Ecto neural progenitor cell (in vitro differentiated cells): ENCODE measurements around the gene BCCIP.

Source experiments
- DNase-seq: peaks from one replicate; pipeline ENCODE4 v3.0.0-alpha.2; 2018; ENCODE audit warnings: low spot score

The BCCIP gene

DNA sequence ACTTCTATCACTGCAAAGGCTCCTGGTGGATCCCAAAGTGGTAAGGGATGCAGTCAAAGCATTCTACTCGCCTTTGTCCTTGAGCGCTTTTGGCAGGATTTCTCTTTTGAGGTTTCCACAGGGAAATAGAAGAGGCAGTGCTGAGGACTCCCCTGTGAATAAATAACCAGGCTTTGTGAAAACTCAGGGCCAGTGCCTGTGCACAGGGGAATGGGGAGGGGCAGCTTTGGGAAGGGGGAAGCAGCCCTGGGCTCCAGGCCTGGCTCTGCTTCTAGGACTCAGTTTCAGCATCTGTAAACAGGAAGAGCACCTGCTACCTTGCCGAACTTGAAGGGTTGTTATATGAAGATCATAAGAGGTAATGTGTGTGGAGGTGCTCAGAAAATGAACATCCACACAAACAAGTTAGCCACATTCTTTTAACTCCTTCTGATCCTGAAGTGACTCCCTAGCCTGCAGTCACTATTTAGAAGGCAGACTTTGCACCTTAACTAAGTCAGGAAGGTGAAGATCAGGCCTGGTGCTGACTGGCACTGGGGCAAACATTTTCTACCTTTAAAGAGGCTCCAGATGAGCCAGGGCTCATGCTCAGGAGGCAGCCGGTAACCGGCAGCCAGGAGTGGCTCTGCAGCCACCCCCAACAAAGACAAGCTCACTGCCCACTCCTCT, 25.2 kb upstream of the BCCIP start:
- no peak for DNase-seq

- no peak for DNase-seq
Observed at GRCh38 chr10:125799451-125800182, 23.7 kb upstream of the BCCIP start.

- DNase-seq: no peak
Observed at GRCh38 chr10:125801574-125801973, 21.8 kb upstream of the BCCIP start.

- no peak for DNase-seq
Observed at GRCh38 chr10:125802131-125802530, 21.2 kb upstream of the BCCIP start.

DNA sequence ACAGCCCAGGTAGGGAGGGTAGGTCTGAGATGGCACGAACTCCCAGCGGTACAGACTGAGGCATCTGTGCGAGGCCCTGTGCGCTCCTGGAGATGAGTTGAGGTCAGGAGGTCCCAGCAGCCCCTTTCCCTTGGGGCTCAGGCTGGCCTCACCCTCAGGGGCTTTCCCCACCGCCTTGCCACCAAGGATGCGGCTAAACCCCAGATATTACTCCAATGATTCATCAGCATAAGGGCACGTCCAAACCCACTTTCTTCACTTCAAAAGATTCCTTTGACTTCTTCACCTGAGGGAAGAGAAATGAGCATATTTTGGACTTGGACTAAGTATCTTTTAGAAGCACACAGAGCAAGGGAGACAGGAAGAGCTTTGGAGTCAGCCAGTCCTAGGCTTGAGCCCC, 20.6 kb upstream of the BCCIP start:
- DNase-seq: no peak

DNA sequence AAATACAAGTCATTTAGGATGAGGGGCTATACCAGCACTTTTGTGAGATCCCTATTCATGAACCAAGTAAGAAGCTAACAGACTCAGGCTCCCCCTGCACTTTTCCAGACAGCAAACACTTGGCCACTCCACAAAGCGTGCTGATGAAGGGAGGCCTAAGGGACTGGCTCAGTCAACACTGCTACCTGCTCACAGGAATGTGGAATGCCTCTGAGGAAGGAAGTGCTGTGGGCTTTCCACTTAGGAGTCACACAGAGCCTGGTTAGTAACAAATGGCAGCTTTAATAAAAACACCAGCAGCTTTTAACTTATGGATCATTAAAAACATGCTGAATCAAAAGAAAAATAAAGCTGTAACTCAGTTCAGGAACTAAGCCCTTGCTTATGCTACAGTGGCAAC, 15.3 kb upstream of the BCCIP start:
- no peak for DNase-seq

- DNase-seq: no peak
Observed at GRCh38 chr10:125811251-125811650, 12.1 kb upstream of the BCCIP start.

GRCh38 chr10:125812128-125812750, 11.1 kb upstream of the BCCIP start:
- no peak for DNase-seq

GRCh38 chr10:125815764-125816163, 7.6 kb upstream of the BCCIP start:
- no peak for DNase-seq

DNA sequence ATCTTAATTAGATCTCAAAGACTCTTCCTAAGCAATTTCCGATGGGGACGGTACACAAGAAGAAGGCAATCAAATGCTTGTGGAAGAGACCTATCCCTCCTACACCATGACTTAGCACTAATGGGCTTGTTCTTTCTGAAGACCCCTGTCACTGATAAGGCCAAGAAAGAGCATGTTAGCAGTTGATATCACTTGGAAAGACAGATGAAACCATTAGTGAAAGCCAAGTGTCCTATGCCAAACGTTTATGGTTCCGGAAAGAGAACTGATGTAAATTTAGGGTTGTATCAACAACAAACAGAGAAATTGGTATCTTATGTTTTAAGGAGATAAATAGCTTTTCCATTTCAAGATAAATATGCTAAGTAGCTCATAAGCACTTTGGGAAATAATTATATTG, 6.8 kb upstream of the BCCIP start:
- DNase-seq: no peak

- DNase-seq: no peak
Observed at GRCh38 chr10:125817337-125817946, 5.9 kb upstream of the BCCIP start.

- DNase-seq: no peak
Observed at GRCh38 chr10:125820701-125821100, 2.6 kb upstream of the BCCIP start.

GRCh38 chr10:125823663-125824251, 411 bp downstream of the BCCIP start:
- peak; percentile 47 for DNase-seq

DNA sequence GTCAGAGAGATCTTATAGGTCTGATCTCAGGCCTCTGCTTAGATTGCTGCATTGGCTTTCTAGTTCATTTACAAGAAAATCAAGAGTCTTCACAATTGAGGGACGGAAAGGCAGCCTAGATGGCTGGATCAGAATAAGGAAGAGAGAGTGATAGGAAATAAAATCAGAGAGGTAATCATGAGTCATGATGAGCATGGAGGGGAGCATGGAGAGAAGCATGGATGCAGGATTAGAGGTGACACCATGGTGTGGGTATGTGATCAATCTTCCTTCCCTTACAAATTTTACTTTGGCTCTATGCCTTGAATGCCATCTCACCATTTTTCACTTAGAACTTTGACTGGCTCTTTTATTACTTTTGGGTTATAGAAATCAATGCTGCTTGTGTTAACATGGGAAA, 1.4 kb downstream of the BCCIP start:
- no peak for DNase-seq

GRCh38 chr10:125827133-125827532, 3.8 kb downstream of the BCCIP start:
- DNase-seq: no peak

DNA sequence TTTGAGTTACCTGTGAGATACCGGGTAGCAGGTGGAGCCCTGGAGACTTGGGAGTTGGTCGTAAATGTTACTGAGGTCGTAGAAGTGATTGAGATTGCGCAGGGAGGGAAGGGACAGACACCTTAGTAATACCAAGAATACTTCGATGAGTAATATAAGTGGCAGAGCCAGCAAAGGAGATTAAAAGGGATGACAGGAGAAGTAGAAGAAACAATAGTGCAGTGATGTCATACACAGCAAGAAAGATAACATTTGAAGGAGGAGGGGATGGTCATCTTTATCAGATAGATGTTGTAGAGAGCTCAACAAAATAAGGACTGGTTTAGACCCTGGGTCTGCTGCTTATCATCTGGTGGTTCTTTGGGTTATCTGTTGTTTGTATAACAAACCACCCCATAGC, 5.0 kb downstream of the BCCIP start:
- DNase-seq: no peak

DNA sequence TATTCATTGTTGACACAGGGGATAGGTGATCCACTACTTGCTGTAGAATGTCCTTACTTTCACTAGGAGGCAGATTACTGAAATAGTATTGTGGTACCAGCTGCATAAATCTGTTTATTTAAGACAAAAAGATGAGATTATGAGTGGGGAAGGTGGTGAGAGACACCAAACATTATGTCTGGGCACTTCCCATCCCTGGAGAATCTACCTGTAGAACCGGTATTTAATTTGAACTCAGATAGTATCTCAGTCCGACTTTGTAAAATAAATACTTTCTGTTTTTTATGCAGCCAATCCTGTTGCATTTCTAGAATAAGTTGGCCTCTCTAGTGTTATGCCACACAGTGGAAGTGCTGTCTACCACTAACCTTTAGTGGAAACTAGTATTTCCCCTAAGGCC, 13.4 kb downstream of the BCCIP start:
- no peak for DNase-seq

- no peak for DNase-seq
Observed at GRCh38 chr10:125838802-125839575, 15.6 kb downstream of the BCCIP start.

DNA sequence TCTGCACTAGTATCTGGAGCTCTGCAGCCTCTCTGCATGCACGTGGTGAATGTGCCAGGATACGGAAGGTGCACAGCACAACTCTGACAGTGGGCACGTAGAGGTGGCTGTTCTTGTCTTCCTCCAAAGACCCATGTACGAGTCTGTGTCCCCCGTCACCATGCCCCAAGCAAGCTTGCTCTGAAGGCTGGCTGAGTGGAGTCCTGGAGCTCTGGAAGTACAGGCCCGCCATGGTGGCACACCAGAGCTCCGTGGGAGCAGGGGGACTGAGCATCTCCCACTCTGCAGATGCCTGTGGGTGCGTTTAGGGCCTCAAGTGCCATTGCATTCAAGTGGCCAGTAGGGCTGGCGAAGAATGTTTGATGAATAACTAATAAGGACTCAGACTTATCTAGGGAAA, 17.1 kb downstream of the BCCIP start:
- DNase-seq: no peak

DNA sequence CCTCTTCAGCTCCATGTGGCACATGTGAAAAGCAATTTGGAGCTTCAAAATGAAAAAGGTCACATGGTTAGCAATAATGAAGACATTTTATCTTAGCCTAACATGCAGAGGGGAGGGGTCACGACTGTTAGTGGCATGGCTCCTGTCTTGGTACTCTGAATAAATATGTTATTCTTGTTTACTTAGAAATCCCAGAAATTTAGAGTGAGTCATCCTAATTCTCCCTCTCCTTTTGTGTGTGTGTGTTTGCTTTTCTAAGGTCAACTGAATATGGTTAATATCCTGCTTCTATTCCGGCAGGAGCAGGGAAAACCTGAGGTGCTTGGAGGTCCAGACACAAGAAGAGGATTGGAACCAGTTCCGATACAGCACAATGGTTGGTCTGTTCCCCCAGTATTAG, 17.6 kb downstream of the BCCIP start:
- no peak for DNase-seq

DNA sequence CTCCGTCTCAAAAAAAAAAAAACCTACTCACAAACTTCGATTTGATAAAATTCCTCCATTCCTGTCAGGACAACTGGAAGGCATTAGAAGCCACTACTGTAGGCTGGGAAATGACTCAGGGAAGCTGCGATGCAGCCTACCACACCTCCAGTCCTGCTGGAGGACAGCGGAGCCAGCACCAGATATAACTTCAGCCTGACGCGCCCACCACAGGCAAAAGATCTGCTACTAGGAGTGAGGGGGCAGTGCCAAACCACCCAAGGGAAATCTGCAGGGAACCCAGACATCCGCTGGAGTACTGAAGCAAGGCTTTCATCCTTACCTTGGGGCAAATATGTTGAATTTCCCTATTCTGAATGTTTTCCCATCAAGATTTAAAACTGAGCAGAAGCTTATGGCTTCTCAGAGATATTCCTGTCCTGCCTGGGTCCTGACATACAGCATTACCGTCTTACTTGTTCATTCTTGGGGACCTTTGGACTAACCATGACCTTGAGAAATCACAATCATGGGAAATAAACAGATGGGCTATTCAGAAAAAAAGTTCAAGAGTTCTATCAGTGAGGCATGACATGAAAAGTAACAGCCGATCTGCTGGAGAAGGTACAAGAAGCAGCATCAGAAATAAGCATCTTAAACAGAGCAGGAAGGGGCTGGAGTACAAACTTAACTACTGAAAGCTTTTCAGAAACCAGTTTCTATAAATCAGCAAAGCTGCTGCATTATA, 20.4 kb downstream of the BCCIP start:
- no peak for DNase-seq
